GM21825 (cell line): ENCODE results near the gene TAF11L10.
"Not testable (repeated sequence)": the region's sequence is repeated elsewhere in the genome, so short reads cannot be mapped to it uniquely, and the experiment has no call there.

ENCODE experiments used
- ATAC-seq: cut with Tn5 transposase; IDR thresholded peaks from one replicate; pipeline ENCODE4 v1.9.1; 2021; ENCODE audit warnings: mild to moderate bottlenecking, moderate library complexity; ENCODE audit not compliant: unreplicated experiment

The TAF11L10 gene

GRCh38 chr5:17597728-17598127 is at the start of gene TAF11L10:
TAF11L10 (minus strand) TSS chr5:17597828.
- not testable (repeated sequence) for ATAC-seq

GRCh38 chr5:17634160-17634559 is 36.5 kb upstream of the TAF11L10 start, which contains the start of gene TAF11L14:
TAF11L14 (plus strand) TSS chr5:17634460.
- no peak for ATAC-seq

- ATAC-seq = not testable (repeated sequence)
Measured at GRCh38 chr5:17631788-17632187, 34.2 kb upstream of the TAF11L10 start, which contains the start of gene TAF11L13. TAF11L13 (plus strand) TSS chr5:17632088.

GRCh38 chr5:17625686-17626085 is 28.1 kb upstream of the TAF11L10 start:
- no peak for ATAC-seq

- ATAC-seq = no peak
Measured at GRCh38 chr5:17620627-17621026, 23.0 kb upstream of the TAF11L10 start.

- ATAC-seq = no peak
Measured at GRCh38 chr5:17619354-17619753, 21.7 kb upstream of the TAF11L10 start.

GRCh38 chr5:17614872-17615605 is 17.4 kb upstream of the TAF11L10 start:
- ATAC-seq = no peak

- not testable (repeated sequence) for ATAC-seq
Measured at GRCh38 chr5:17610092-17610491, 12.5 kb upstream of the TAF11L10 start, which contains the start of gene TAF11L12. TAF11L12 (plus strand) TSS chr5:17610392.

GRCh38 chr5:17607461-17607860 is 9.8 kb upstream of the TAF11L10 start:
- not testable (repeated sequence) for ATAC-seq

- ATAC-seq = no peak
Measured at GRCh38 chr5:17604951-17605350, 7.3 kb upstream of the TAF11L10 start.

- ATAC-seq = not testable (repeated sequence)
Measured at GRCh38 chr5:17603880-17604279, 6.3 kb upstream of the TAF11L10 start, which contains the start of gene TAF11L11. TAF11L11 (plus strand) TSS chr5:17604183.

- ATAC-seq = not testable (repeated sequence)
Measured at GRCh38 chr5:17594255-17594654, 3.4 kb downstream of the TAF11L10 start, which contains the start of gene TAF11L9. TAF11L9 (minus strand) TSS chr5:17594394.

- ATAC-seq = not testable (repeated sequence)
Measured at GRCh38 chr5:17590860-17591259, 6.8 kb downstream of the TAF11L10 start, which contains the start of gene TAF11L8. TAF11L8 (minus strand) TSS chr5:17590960.

GRCh38 chr5:17585658-17586057 is 12.0 kb downstream of the TAF11L10 start, which contains the start of gene TAF11L7:
TAF11L7 (minus strand) TSS chr5:17585758.
- not testable (repeated sequence) for ATAC-seq
